AG09319 (cell line): ENCODE results near the gene CAMTA1.

Source experiments
- DNase-seq: peaks from one replicate; pipeline ENCODE4 v3.0.0-alpha.2; 2010; ENCODE audit warnings: low read depth; ENCODE audit errors: extremely low read depth
- CTCF ChIP-seq: IDR thresholded peaks from 2 replicates; pipeline ENCODE4 v1.5.1; 2011; ENCODE audit warnings: low read depth, mild to moderate bottlenecking, inconsistent platforms, low read length, moderate library complexity

The CAMTA1 gene

GRCh38 chr1:7371926-7372325 is 586.7 kb downstream of the CAMTA1 start:
- DNase-seq, result no peak
- no peak for TF ChIP-seq CTCF

DNA sequence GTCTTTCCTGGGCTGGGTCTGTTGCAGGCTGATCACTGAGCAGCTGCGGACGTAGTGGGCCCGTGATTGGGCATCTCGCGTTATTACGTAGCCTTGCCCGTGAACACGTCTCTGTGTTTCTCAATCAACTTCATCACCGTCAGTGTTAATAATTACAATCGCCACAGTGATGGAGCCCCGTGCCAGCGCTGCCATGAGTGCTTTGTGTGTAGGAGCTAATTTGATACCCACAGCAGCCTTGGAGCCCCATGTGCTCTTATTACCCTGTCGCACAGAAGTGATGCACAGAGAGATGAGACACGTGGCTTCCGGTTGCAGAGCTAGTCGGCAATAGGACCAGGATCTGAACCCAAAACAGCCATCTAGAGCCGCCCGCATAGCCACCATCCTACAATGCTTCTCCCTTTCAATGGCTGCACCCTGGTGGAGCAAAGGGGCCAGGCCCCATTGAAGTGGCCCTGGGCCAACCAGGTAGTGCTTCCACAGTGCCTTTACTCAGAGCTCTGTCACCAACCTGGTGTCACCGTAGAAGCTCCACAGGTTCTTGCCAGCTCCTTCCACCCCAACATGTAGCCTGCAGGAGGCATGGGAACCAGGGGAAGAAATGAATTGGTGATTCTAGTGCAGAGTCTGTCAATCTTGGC is 587.3 kb downstream of the CAMTA1 start:
- DNase-seq, result no peak
- no peak for TF ChIP-seq CTCF

DNA sequence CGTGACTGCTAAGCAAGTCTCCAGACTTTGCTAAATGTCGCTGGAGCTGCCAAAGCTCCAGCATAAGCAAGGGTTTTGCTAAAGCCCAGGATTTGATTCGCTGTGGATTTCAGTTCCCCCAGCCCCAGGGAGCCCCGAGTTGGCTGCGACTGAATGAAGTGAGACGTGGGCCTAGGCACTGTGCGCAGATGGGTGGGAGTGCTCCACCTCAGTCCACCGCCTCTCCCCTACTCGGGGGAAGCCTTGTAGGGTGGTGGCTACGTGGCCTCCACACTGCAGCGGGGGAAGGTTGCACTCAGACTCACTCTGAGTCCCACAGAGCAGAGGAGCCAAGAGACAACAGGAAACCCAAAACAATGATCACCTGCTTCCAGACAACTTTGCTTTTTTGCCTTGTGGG is 588.0 kb downstream of the CAMTA1 start:
- TF ChIP-seq CTCF, result no peak
- no peak for DNase-seq

GRCh38 chr1:7373876-7374562 is 588.8 kb downstream of the CAMTA1 start:
- no peak for TF ChIP-seq CTCF
- no peak for DNase-seq

- no peak for DNase-seq
- no peak for TF ChIP-seq CTCF
Observed at GRCh38 chr1:7374563-7375160, 589.4 kb downstream of the CAMTA1 start.

- DNase-seq, result no peak
- no peak for TF ChIP-seq CTCF
Observed at GRCh38 chr1:7375329-7375728, 590.1 kb downstream of the CAMTA1 start.
